Hepatocyte (in vitro differentiated cells): ENCODE results near the gene FOSL1. TPM values are rescaled to one million over a fixed set of nuclear protein-coding genes. Genes with fewer than 3 reads are reported as not detected.

Experiments
- DNase-seq: peaks from one replicate; pipeline ENCODE4 v3.0.0-alpha.2; 2016; ENCODE audit warnings: low spot score
- H2AFZ ChIP-seq: fragments of 200-600 bp; sonication (generic); 2 replicates; pipeline ENCODE4 v1.6.0; 2016; ENCODE audit warnings: antibody characterized with exemption, mild to moderate bottlenecking
- H3K27ac ChIP-seq: fragments of 200-600 bp; sonication (generic); 2 replicates; pipeline ENCODE4 v1.5.1; 2016; ENCODE audit warnings: mild to moderate bottlenecking
- H3K27me3 ChIP-seq: fragments of 200-600 bp; sonication (generic); 2 replicates; pipeline ENCODE4 v1.6.1; 2016
- H3K36me3 ChIP-seq: fragments of 200-600 bp; sonication (generic); replicated peaks from 2 replicates; pipeline ENCODE4 v1.5.1; 2016; ENCODE audit warnings: low read depth; ENCODE audit not compliant: insufficient read depth
- H3K4me1 ChIP-seq: fragments of 200-600 bp; sonication (generic); 2 replicates; pipeline ENCODE4 v1.5.1; 2016; ENCODE audit warnings: mild to moderate bottlenecking, moderate library complexity; ENCODE audit not compliant: insufficient read depth
- H3K4me2 ChIP-seq: fragments of 200-600 bp; sonication (generic); 2 replicates; pipeline ENCODE4 v1.6.0; 2016
- H3K4me3 ChIP-seq: fragments of 200-600 bp; sonication (generic); 2 replicates; pipeline ENCODE4 v1.5.1; 2016; ENCODE audit warnings: mild to moderate bottlenecking
- H3K79me2 ChIP-seq: fragments of 200-600 bp; sonication (generic); 2 replicates; pipeline ENCODE4 v1.6.0; 2017; ENCODE audit warnings: mild to moderate bottlenecking
- H3K9me2 ChIP-seq: fragments of 200-600 bp; sonication (generic); replicated peaks from 2 replicates; pipeline ENCODE4 v1.6.0; 2017; ENCODE audit warnings: mild to moderate bottlenecking; ENCODE audit not compliant: insufficient read depth
- H3K9me3 ChIP-seq: fragments of 200-600 bp; sonication (generic); 2 replicates; pipeline ENCODE4 v1.5.1; 2016; ENCODE audit warnings: low read depth, mild to moderate bottlenecking
- H4K20me1 ChIP-seq: fragments of 200-600 bp; sonication (generic); 2 replicates; pipeline ENCODE4 v1.6.0; 2016; ENCODE audit warnings: mild to moderate bottlenecking; ENCODE audit not compliant: insufficient read depth, poor library complexity, severe bottlenecking
- CTCF ChIP-seq: fragments of 200-600 bp; sonication (generic); IDR thresholded peaks from 2 replicates; pipeline ENCODE4 v1.5.1; 2016; ENCODE audit warnings: antibody characterized with exemption, mild to moderate bottlenecking; ENCODE audit not compliant: poor library complexity
- EZH2 ChIP-seq: fragments of 200-600 bp; sonication (generic); IDR thresholded peaks from 2 replicates; pipeline ENCODE4 v1.6.1; 2016; ENCODE audit warnings: antibody characterized with exemption, mild to moderate bottlenecking, borderline replicate concordance
- EZH2phosphoT487 ChIP-seq: fragments of 200-600 bp; sonication (generic); IDR thresholded peaks from one replicate; pipeline ENCODE4 v1.6.1; 2018; ENCODE audit warnings: antibody characterized with exemption, mild to moderate bottlenecking, low read depth, moderate library complexity; ENCODE audit not compliant: unreplicated experiment, severe bottlenecking
- WGBS: methylation state at CpG from one replicate; pipeline ENCODE4 v1.1.6; 2016; ENCODE audit warnings: low lambda C conversion rate; ENCODE audit errors: missing lambda C conversion rate; 5-methylcytosine and 5-hydroxymethylcytosine counted together
- polyA plus RNA-seq: library from polyadenylated mRNA; unstranded; fragments of >200 nt; fragmentation: Nextera tagmentation; extraction: Ambion mirVana; gene quantifications from 2 replicates; pipeline ENCODE4 v1.2.1, GENCODE V29; 2016
- total RNA-seq: library from RNA; depleted of rRNA; stranded (reverse); fragments of >200 nt; gene quantifications from 2 replicates; pipeline ENCODE4 v1.2.3, GENCODE V29; 2014

FOSL1 gene
- total and polyA plus RNA-seq, 2 experiments from 2014 or later: 4.5 to 16.5 TPM

GRCh38 chr11:65873318-65874156 lies 26.7 kb downstream of the FOSL1 start:
- TF ChIP-seq EZH2: no peak
- no peak for TF ChIP-seq CTCF
- peak overlapping the region; percentile 52 for H2AFZ ChIP-seq
- peak overlapping the region; percentile 58 for H3K4me3 ChIP-seq
- no peaks in the 10 kb centered on the region for H3K79me2 ChIP-seq
- no peaks in the 10 kb centered on the region for H4K20me1 ChIP-seq
- 15% methylated on average over 39 of the region's 54 CpGs for WGBS
- DNase-seq: peak; percentile 98
- no peaks in the 10 kb centered on the region for H3K36me3 ChIP-seq
- no peaks in the 10 kb centered on the region for H3K9me3 ChIP-seq
- no peaks in the 10 kb centered on the region for H3K4me1 ChIP-seq
- no peaks in the 10 kb centered on the region for H3K9me2 ChIP-seq
- H3K27ac ChIP-seq: peak overlapping the region; percentile 80
- H3K4me2 ChIP-seq: peak overlapping the region; percentile 99
- H3K27me3 ChIP-seq: no peaks in the 10 kb centered on the region

- H4K20me1 ChIP-seq: no peaks in the 10 kb centered on the region
- H3K27me3 ChIP-seq: no peaks in the 10 kb centered on the region
- peak within 1 kb of the TSS; percentile 58 for H3K4me3 ChIP-seq
- H3K36me3 ChIP-seq: no peaks in the 10 kb centered on the region
- WGBS: 1% methylated on average over 43 of the region's 69 CpGs
- no peaks in the 10 kb centered on the region for H3K9me3 ChIP-seq
- peak within 1 kb of the TSS; percentile 80 for H3K27ac ChIP-seq
- H3K4me1 ChIP-seq: no peaks in the 10 kb centered on the region
- no peaks in the 10 kb centered on the region for H3K9me2 ChIP-seq
- no peaks in the 10 kb centered on the region for H3K79me2 ChIP-seq
- TF ChIP-seq CTCF (no peak), EZH2phosphoT487 (no peak), EZH2 (no peak)
- DNase-seq: peak; percentile 73
- peak within 1 kb of the TSS; percentile 99 for H3K4me2 ChIP-seq
- peak within 1 kb of the TSS; percentile 52 for H2AFZ ChIP-seq
Observed at GRCh38 chr11:65872586-65873317, 27.4 kb downstream of the FOSL1 start, which contains the start of gene EFEMP2. EFEMP2 (minus strand) TSS chr11:65872800; CDS start chr11:65872354, 446 bp downstream.

- Histone ChIP-seq H3K36me3 (no peaks in the 10 kb centered on the region), H3K79me2 (no peaks in the 10 kb centered on the region), H3K27me3 (no peaks in the 10 kb centered on the region), H3K9me2 (no peaks in the 10 kb centered on the region), H3K4me3 (peak overlapping the region; percentile 58), H3K27ac (peak overlapping the region; percentile 65), H4K20me1 (no peaks in the 10 kb centered on the region), H2AFZ (peak overlapping the region; percentile 52), H3K4me1 (no peaks in the 10 kb centered on the region), H3K9me3 (no peaks in the 10 kb centered on the region), H3K4me2 (peak overlapping the region; percentile 99)
- peak; percentile 68 for DNase-seq
- 31% methylated on average over 18 of the region's 26 CpGs for WGBS
- no peak for TF ChIP-seq EZH2phosphoT487
- no peak for TF ChIP-seq CTCF
- TF ChIP-seq EZH2: no peak
Observed at GRCh38 chr11:65871811-65872548, 28.2 kb downstream of the FOSL1 start.
